ENCODE data around the gene TP53INP2. TPM values are rescaled to one million over a fixed set of nuclear protein-coding genes. Genes with fewer than 3 reads are reported as not detected.
"Not testable (repeated sequence)": the region's sequence is repeated elsewhere in the genome, so short reads cannot be mapped to it uniquely, and the experiment has no call there.

Gene TP53INP2
- total and polyA plus RNA-seq, 11 donors = 54.6 to 176 (median 93.7) TPM

- ATAC-seq (peak; percentile 6 to 28 (median 12)), DNase-seq (peak in 2 of 5 donors; percentile 42 to 44)
- peaks cover 0 to 47% (median 28%) of the 10 kb centered on the region in 12 donors for H3K4me1 ChIP-seq
- no peaks in the 10 kb centered on the region for H3K27me3 ChIP-seq
- H3K9me3 ChIP-seq = no peaks in the 10 kb centered on the region
- H3K27ac ChIP-seq = peak overlapping the region in 9 of 12 donors; percentile 14 to 60 (median 39)
- intact Hi-C loops (cut with DNase I) = no loop called here
- H3K4me3 ChIP-seq = no peak overlapping the region
- peaks cover 0 to 72% (median 52%) of the 10 kb centered on the region in 9 donors for H3K36me3 ChIP-seq
- TF ChIP-seq POLR2A (IDR thresholded peaks at IDR 0.05) (no peak), CTCF (IDR thresholded peaks at IDR 0.05) (no peak)
- WGBS, 4 donors = 50 to 82% (median 61%) methylated on average over 1 of the region's 1 CpG
These were observed 9.2 kb downstream of the TP53INP2 start for GRCh38 chr20:34713194-34713943.

DNA sequence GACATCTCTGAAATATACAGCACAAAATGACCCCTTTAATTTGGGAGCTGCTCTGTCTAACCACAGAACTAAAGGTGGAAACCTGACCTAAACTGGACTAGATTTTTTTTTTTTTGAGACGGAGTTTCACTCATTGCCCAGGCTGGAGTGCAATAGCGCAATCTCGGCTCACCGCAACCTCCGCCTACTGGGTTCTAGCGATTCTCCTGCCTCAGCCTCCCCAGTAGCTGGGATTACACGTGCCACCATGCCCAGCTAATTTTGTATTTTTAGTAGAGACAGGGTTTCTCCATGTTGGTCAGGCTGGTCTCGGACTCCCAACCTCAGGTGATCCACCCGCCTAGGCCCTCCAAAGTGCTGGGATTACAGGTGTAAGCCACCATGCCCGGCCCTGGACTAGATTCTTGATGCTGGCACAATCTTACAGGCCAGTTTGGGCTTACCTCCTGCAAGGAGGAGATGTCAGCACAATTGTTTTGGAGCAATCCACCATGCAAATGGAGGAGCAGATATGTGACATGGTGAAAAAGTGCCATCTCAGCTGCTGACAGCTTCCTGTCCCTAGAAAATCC, 9.9 kb downstream of the TP53INP2 start:
- 92 to 97% (median 95%) methylated on average over 10 of the region's 10 CpGs for WGBS, 4 donors
- DNase-seq; intact Hi-C loops (cut with DNase I); ATAC-seq; H3K4me3 ChIP-seq; H3K27me3 ChIP-seq; H3K9me3 ChIP-seq: not testable (repeated sequence)
- peak overlapping the region in 5 of 12 donors; percentile 6 to 60 (median 47) for H3K27ac ChIP-seq
- H3K4me1 ChIP-seq = peaks cover 0 to 42% (median 22%) of the 10 kb centered on the region in 12 donors
- H3K36me3 ChIP-seq = peaks cover 0 to 78% (median 56%) of the 10 kb centered on the region in 9 donors

DNA sequence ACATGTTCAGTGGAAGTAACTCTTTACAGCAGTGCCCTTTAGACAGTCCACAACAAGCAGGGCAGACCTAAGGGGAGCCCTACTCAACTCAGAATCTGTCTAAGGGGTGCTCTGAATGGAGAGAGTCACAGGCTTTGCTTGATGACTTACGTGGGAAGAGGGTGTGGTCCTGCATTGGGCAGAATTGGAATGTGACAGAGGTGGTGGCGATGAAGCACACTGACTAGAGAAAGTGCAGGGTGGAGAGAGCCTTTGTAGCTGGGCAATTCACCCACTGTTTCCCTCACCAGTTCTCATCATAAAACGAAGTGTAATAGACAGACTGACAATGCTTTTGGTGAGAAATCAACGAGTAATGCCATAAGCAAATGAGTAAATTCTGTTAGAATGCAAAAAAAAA, 11.2 kb downstream of the TP53INP2 start:
- H3K4me3 ChIP-seq = no peak overlapping the region
- H3K27ac ChIP-seq = no peak overlapping the region
- ATAC-seq (no peak), DNase-seq (no peak)
- intact Hi-C loops (cut with DNase I) = no loop called here
- no peaks in the 10 kb centered on the region for H3K9me3 ChIP-seq
- WGBS, 4 donors = 92 to 97% (median 95%) methylated on average over 4 of the region's 4 CpGs
- H3K36me3 ChIP-seq = peaks cover 0 to 86% (median 66%) of the 10 kb centered on the region in 9 donors
- no peaks in the 10 kb centered on the region for H3K27me3 ChIP-seq
- TF ChIP-seq POLR2A (IDR thresholded peaks at IDR 0.05) (no peak), CTCF (IDR thresholded peaks at IDR 0.05) (no peak)
- peaks cover 0 to 35% (median 14%) of the 10 kb centered on the region in 12 donors for H3K4me1 ChIP-seq

- no peaks in the 10 kb centered on the region for H3K27me3 ChIP-seq
- DNase-seq (no peak), ATAC-seq (no peak)
- no peak overlapping the region for H3K4me3 ChIP-seq
- no peaks in the 10 kb centered on the region for H3K9me3 ChIP-seq
- H3K36me3 ChIP-seq = peaks cover 0 to 82% (median 59%) of the 10 kb centered on the region in 9 donors
- 96 to 100% (median 99%) methylated on average over 2 of the region's 2 CpGs for WGBS, 4 donors
- intact Hi-C loops (cut with DNase I) = no loop called here
- peaks cover 0 to 28% (median 10%) of the 10 kb centered on the region in 12 donors for H3K4me1 ChIP-seq
- TF ChIP-seq CTCF (IDR thresholded peaks at IDR 0.05) (no peak), POLR2A (IDR thresholded peaks at IDR 0.05) (no peak)
- no peak overlapping the region for H3K27ac ChIP-seq
These were observed 12.7 kb downstream of the TP53INP2 start for GRCh38 chr20:34716921-34717229.
